ENCODE results near the gene PHLPP1. TPM values are rescaled to one million over a fixed set of nuclear protein-coding genes. Genes with fewer than 3 reads are reported as not detected.

The PHLPP1 gene
- total and polyA plus RNA-seq, 5 donors from 2014 or later = 0.27 to 20.3 (median 0.52) TPM

DNA sequence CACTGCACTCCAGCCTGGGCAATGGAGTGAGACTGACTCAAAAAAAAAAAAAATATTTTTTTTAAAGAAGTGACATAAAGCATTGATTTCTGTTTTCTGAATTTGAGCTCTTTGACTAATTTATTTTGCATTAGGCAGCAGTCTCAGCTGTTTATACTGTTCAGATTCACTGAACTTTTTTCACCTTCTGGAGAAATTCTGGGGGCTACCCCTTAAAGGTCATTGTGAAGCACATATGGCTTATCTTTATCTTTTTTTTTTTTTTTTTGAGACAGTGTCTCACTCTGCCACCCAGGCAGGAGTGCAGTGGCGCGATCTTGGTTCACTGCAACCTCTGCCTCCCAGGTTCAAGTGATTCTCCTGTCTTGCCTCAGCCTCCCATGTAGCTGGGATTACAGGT is 12.9 kb downstream of the PHLPP1 start:
- H3K27me3 ChIP-seq (ENCODE audit: control insufficient read depth, insufficient read depth, low read length) = no peaks in the 10 kb centered on the region
- H3K27me3 Mint-ChIP-seq = no peaks in the 10 kb centered on the region
- DNase-seq (no peak), ATAC-seq (ENCODE audit: low read depth in 2 of 2) (no peak)
- no peaks in the 10 kb centered on the region for H3K4me1 ChIP-seq (ENCODE audit: control insufficient read depth, insufficient read depth, low read length, poor library complexity, severe bottlenecking)
- no peak overlapping the region for H3K4me3 ChIP-seq (ENCODE audit: low read depth, low read length)
- peaks cover 0 to 11% (median 0%) of the 10 kb centered on the region in 7 donors for H3K9me3 Mint-ChIP-seq
- H3K27ac Mint-ChIP-seq = no peak overlapping the region
- no peaks in the 10 kb centered on the region for H3K36me3 ChIP-seq (ENCODE audit: control insufficient read depth, insufficient read depth, low read length)
- H3K36me3 Mint-ChIP-seq = peaks cover 7% of the 10 kb centered on the region
- no peak overlapping the region for H3K27ac ChIP-seq (ENCODE audit: insufficient read depth, low read length, poor library complexity, severe bottlenecking)
- H3K4me1 Mint-ChIP-seq = peaks cover 3 to 19% (median 12%) of the 10 kb centered on the region in 4 donors
- peaks cover 8 to 9% of the 10 kb centered on the region in 2 experiments for H3K9me3 ChIP-seq (ENCODE audit: control insufficient read depth in 2 of 2, low read length in 2 of 2)
- no peak overlapping the region for H3K4me3 Mint-ChIP-seq

DNA sequence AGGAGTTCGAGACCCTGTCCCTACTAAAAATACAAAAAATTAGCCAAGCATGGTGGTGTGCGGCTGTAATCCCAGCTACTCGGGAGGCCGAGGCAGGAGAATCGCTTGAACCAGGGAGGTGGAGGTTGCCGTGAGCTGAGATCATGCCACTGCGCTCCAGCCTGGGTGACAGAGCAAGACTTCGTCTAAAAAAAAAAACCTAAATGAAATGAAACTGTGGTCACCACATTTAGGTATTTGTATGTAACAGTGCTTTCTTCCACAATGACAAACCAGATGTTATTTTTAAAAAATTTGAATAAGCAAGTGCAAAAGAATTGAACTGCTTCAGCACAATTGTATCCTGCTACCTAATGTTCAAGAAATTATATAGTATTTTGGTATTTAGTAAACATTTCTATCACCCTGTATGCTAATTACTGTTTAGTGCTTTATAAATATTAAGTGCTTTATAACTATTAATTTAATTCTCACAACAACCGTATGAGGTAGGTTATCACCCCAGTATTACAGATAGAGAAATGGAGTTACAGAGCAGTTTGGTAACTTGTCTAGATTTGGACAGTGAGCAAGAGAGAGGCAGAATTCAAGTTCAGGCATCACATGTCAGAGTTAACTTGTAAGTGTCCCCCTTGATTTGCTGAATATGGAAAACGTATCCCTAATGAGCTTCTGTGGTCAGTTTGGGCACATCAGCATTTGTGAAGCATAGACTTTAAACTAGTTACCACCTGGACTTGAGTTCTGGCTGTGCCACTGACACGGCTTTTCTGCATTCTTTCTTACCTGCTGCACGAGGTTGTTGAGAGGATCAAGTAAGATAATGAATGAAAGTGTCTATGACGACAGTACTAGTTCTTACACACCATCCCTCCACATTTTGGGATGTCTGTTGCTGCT is 14.4 kb downstream of the PHLPP1 start:
- Histone ChIP-seq H3K36me3 (ENCODE audit: control insufficient read depth, insufficient read depth, low read length) (no peaks in the 10 kb centered on the region), H3K4me3 (ENCODE audit: low read depth, low read length) (no peak overlapping the region), H3K27ac (ENCODE audit: insufficient read depth, low read length, poor library complexity, severe bottlenecking) (no peak overlapping the region), H3K9me3 (ENCODE audit: control insufficient read depth in 2 of 2, low read length in 2 of 2) (peaks cover 8 to 9% of the 10 kb centered on the region in 2 experiments), H3K27me3 (ENCODE audit: control insufficient read depth, insufficient read depth, low read length) (no peaks in the 10 kb centered on the region), H3K4me1 (ENCODE audit: control insufficient read depth, insufficient read depth, low read length, poor library complexity, severe bottlenecking) (no peaks in the 10 kb centered on the region)
- H3K4me3 Mint-ChIP-seq = no peak overlapping the region
- peaks cover 0 to 11% (median 0%) of the 10 kb centered on the region in 7 donors for H3K9me3 Mint-ChIP-seq
- H3K27me3 Mint-ChIP-seq = no peaks in the 10 kb centered on the region
- no peak overlapping the region for H3K27ac Mint-ChIP-seq
- peaks cover 3 to 15% (median 7%) of the 10 kb centered on the region in 4 donors for H3K4me1 Mint-ChIP-seq
- DNase-seq = no peak
- ATAC-seq (ENCODE audit: low read depth in 2 of 2) = no peak
- peaks cover 7% of the 10 kb centered on the region for H3K36me3 Mint-ChIP-seq

DNA sequence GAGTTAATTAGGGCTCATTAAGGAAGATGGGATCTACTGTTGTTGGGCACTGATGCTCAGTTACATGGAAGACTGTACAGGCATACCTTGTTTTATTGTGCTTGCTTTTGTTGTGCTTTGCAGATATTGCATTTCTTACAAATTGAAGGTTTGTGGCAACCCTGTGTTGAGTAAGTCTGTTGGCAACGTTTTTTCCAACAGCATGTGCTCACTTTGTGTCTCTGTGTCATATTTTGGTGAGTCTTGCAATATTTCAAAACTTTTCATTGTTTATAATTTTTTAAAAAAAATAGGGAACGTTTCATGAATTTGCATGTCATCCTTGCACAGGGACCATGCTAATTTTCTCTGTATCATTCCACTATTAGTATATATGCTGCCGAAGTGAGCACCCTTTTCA is 15.6 kb downstream of the PHLPP1 start:
- no peaks in the 10 kb centered on the region for H3K36me3 ChIP-seq (ENCODE audit: control insufficient read depth, insufficient read depth, low read length)
- Mint-ChIP-seq H3K4me1 (peaks cover 1 to 8% (median 5%) of the 10 kb centered on the region in 4 donors), H3K36me3 (peaks cover 7% of the 10 kb centered on the region)

DNA sequence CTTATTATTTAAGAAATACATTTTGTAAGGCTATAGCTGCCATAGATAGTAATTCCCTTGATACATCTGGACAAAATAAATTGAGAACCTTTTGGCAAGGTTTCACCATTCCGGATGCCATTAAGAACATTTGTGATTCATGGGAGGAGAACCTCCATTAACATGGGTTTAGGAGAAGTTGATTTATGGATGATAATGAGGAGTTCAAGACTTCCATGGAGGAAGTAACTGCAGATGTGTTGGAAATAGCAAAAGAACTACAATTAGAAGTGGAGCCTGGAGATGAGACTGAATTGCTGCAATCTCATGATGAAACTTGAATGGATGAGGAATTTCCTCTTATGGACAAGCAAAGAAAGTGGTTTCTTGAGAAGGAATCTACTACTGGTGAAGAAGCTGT is 17.3 kb downstream of the PHLPP1 start:
- no peak overlapping the region for H3K27ac ChIP-seq (ENCODE audit: insufficient read depth, low read length, poor library complexity, severe bottlenecking)
- peaks cover 3 to 14% (median 5%) of the 10 kb centered on the region in 4 donors for H3K4me1 Mint-ChIP-seq
- no peak overlapping the region for H3K4me3 ChIP-seq (ENCODE audit: low read depth, low read length)
- ATAC-seq (ENCODE audit: low read depth in 2 of 2) = no peak
- no peaks in the 10 kb centered on the region for H3K4me1 ChIP-seq (ENCODE audit: control insufficient read depth, insufficient read depth, low read length, poor library complexity, severe bottlenecking)
- no peak for DNase-seq
- peaks cover 0 to 11% (median 6%) of the 10 kb centered on the region in 7 donors for H3K9me3 Mint-ChIP-seq
- peaks cover 8 to 9% of the 10 kb centered on the region in 2 experiments for H3K9me3 ChIP-seq (ENCODE audit: control insufficient read depth in 2 of 2, low read length in 2 of 2)
- no peaks in the 10 kb centered on the region for H3K36me3 ChIP-seq (ENCODE audit: control insufficient read depth, insufficient read depth, low read length)
- H3K27me3 Mint-ChIP-seq = no peaks in the 10 kb centered on the region
- no peak overlapping the region for H3K27ac Mint-ChIP-seq
- H3K36me3 Mint-ChIP-seq = peaks cover 7% of the 10 kb centered on the region
- H3K27me3 ChIP-seq (ENCODE audit: control insufficient read depth, insufficient read depth, low read length) = no peaks in the 10 kb centered on the region
- H3K4me3 Mint-ChIP-seq = no peak overlapping the region

More for the DNA sequence above, 15.6 kb downstream of the PHLPP1 start:
- no peaks in the 10 kb centered on the region for H3K4me1 ChIP-seq (ENCODE audit: control insufficient read depth, insufficient read depth, low read length, poor library complexity, severe bottlenecking)
- ATAC-seq (ENCODE audit: low read depth in 2 of 2) = no peak
- no peak overlapping the region for H3K27ac ChIP-seq (ENCODE audit: insufficient read depth, low read length, poor library complexity, severe bottlenecking)
- peaks cover 8 to 9% of the 10 kb centered on the region in 2 experiments for H3K9me3 ChIP-seq (ENCODE audit: control insufficient read depth in 2 of 2, low read length in 2 of 2)
- H3K4me3 ChIP-seq (ENCODE audit: low read depth, low read length) = no peak overlapping the region
- H3K27ac Mint-ChIP-seq = no peak overlapping the region
- no peak overlapping the region for H3K4me3 Mint-ChIP-seq
- no peaks in the 10 kb centered on the region for H3K27me3 ChIP-seq (ENCODE audit: control insufficient read depth, insufficient read depth, low read length)
- peaks cover 0 to 11% (median 0%) of the 10 kb centered on the region in 7 donors for H3K9me3 Mint-ChIP-seq
- DNase-seq = no peak
- H3K27me3 Mint-ChIP-seq = no peaks in the 10 kb centered on the region

DNA sequence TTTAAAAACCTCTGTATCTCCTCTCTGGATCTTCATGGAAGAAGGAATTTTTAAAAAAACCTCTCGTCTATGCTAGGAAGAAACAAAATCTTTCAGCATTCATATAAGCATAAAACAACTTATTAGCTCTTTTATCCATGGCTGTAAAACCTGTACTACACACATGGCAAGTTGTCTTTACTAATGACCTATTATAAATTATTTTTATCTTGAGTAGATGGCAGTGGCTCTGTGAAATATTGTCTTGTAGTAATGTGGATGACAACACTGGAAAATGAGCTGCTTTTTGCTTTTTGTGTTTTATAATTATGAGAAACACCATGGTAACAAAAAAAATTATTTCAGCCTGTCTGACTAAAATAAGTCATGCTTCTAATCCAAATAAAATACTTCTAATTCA is 18.9 kb downstream of the PHLPP1 start:
- peaks cover 8 to 9% of the 10 kb centered on the region in 2 experiments for H3K9me3 ChIP-seq (ENCODE audit: control insufficient read depth in 2 of 2, low read length in 2 of 2)
- no peak overlapping the region for H3K4me3 ChIP-seq (ENCODE audit: low read depth, low read length)
- no peak overlapping the region for H3K27ac ChIP-seq (ENCODE audit: insufficient read depth, low read length, poor library complexity, severe bottlenecking)
- Mint-ChIP-seq H3K36me3 (peaks cover 5% of the 10 kb centered on the region), H3K27me3 (no peaks in the 10 kb centered on the region), H3K9me3 (peaks cover 0 to 11% (median 7%) of the 10 kb centered on the region in 7 donors), H3K4me3 (no peak overlapping the region), H3K4me1 (peaks cover 1 to 17% (median 6%) of the 10 kb centered on the region in 4 donors), H3K27ac (no peak overlapping the region)
- no peaks in the 10 kb centered on the region for H3K27me3 ChIP-seq (ENCODE audit: control insufficient read depth, insufficient read depth, low read length)
- DNase-seq (no peak), ATAC-seq (ENCODE audit: low read depth in 2 of 2) (no peak)
- H3K4me1 ChIP-seq (ENCODE audit: control insufficient read depth, insufficient read depth, low read length, poor library complexity, severe bottlenecking) = no peaks in the 10 kb centered on the region
- H3K36me3 ChIP-seq (ENCODE audit: control insufficient read depth, insufficient read depth, low read length) = no peaks in the 10 kb centered on the region

DNA sequence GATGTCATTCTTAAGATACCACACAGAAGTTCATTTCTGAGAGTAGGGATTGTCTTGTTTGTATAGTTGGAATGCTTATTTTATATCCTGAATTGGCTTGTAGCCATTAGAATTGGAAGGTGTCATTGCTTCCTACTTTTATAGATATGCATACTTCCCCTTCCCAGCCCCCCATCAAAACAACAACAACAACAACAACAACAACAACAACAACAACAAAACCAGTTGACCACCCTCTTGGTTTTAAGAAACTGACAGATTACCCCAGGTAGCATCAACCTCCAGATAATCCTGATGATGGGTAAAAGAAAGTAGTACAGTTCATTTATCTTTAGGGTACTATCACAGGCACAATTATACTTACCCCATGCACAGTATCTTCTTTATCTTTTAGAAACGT is 20.0 kb downstream of the PHLPP1 start:
- Mint-ChIP-seq H3K4me3 (no peak overlapping the region), H3K4me1 (peaks cover 7 to 16% (median 10%) of the 10 kb centered on the region in 4 donors), H3K27me3 (no peaks in the 10 kb centered on the region), H3K36me3 (peaks cover 5% of the 10 kb centered on the region), H3K27ac (no peak overlapping the region), H3K9me3 (peaks cover 0 to 11% (median 7%) of the 10 kb centered on the region in 7 donors)
- no peaks in the 10 kb centered on the region for H3K4me1 ChIP-seq (ENCODE audit: control insufficient read depth, insufficient read depth, low read length, poor library complexity, severe bottlenecking)
- no peaks in the 10 kb centered on the region for H3K36me3 ChIP-seq (ENCODE audit: control insufficient read depth, insufficient read depth, low read length)
- peaks cover 8 to 9% of the 10 kb centered on the region in 2 experiments for H3K9me3 ChIP-seq (ENCODE audit: control insufficient read depth in 2 of 2, low read length in 2 of 2)
- no peak overlapping the region for H3K4me3 ChIP-seq (ENCODE audit: low read depth, low read length)
- DNase-seq = no peak
- ATAC-seq (ENCODE audit: low read depth in 2 of 2) = no peak
- no peak overlapping the region for H3K27ac ChIP-seq (ENCODE audit: insufficient read depth, low read length, poor library complexity, severe bottlenecking)
- H3K27me3 ChIP-seq (ENCODE audit: control insufficient read depth, insufficient read depth, low read length) = no peaks in the 10 kb centered on the region

DNA sequence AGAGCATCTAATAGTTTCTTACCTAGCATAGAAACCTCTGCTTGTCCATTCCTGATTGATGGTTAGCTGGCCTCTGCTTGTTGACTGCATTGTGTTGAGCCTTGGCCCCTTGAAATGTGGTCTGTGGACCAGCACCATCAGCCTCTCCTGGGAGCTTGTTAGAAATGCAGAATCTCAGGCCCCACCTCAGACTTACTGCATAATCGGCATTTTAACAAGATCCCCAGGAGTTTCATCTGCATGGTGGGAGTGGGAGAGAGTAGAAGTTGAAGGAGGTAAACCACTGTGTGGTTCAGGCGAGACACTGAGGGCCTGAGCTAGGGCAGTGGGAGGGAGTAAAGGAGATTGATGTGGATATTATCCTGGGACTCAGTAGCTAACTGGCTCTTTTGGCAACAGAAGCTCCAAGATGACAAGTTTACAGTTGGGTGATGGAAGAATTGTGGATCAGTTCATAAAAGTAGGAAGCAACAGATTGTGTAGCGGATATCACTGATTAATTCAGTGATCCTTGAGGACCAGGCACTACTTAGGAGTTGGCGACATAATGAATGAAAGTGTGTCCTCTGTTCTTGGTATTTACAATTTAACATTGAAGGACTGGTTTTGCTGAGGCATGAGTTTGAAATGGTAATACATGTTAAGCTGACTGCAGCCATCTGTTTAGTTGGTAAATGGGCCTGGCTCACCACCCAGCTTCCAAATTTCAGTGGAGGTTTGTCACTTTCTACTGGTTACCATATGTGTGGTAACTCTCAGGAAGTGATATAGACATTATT is 20.9 kb downstream of the PHLPP1 start:
- no peaks in the 10 kb centered on the region for H3K4me1 ChIP-seq (ENCODE audit: control insufficient read depth, insufficient read depth, low read length, poor library complexity, severe bottlenecking)
- no peak for ATAC-seq (ENCODE audit: low read depth in 2 of 2)
- H3K27me3 Mint-ChIP-seq = no peaks in the 10 kb centered on the region
- H3K4me3 ChIP-seq (ENCODE audit: low read depth, low read length) = no peak overlapping the region
- peaks cover 5% of the 10 kb centered on the region for H3K36me3 Mint-ChIP-seq
- DNase-seq = no peak
- no peak overlapping the region for H3K4me3 Mint-ChIP-seq
- H3K4me1 Mint-ChIP-seq = peaks cover 7 to 20% (median 16%) of the 10 kb centered on the region in 4 donors
- H3K27me3 ChIP-seq (ENCODE audit: control insufficient read depth, insufficient read depth, low read length) = no peaks in the 10 kb centered on the region
- H3K27ac Mint-ChIP-seq = no peak overlapping the region
- H3K9me3 Mint-ChIP-seq = peaks cover 0 to 11% (median 7%) of the 10 kb centered on the region in 7 donors
- H3K36me3 ChIP-seq (ENCODE audit: control insufficient read depth, insufficient read depth, low read length) = no peaks in the 10 kb centered on the region
- peaks cover 8 to 9% of the 10 kb centered on the region in 2 experiments for H3K9me3 ChIP-seq (ENCODE audit: control insufficient read depth in 2 of 2, low read length in 2 of 2)
- H3K27ac ChIP-seq (ENCODE audit: insufficient read depth, low read length, poor library complexity, severe bottlenecking) = no peak overlapping the region
